Activated CD8-positive, alpha-beta T cell treated with anti-CD3 and anti-CD28 coated beads, Interleukin-2, amount 10 ng/mL, durations not matched to agents 7 days and 5 days (primary cell): ENCODE data around the gene MLANA. TPM values are rescaled to one million over a fixed set of nuclear protein-coding genes. Genes with fewer than 3 reads are reported as not detected.

ENCODE experiments used
- ATAC-seq: fragments of 150-1000 bp; cut with Tn5 transposase; one replicate; pipeline ENCODE4 v1.10.0; 2021; ENCODE audit warnings: moderate library complexity
- CTCF ChIA-PET: fragments of 350-600 bp; sonication (Branson Sonifier 250); formaldehyde crosslinking; loops from one replicate; lab custom pipeline; 2021; ENCODE audit warnings: antibody characterized with exemption; lab: Charles Lee
- POLR2A ChIA-PET: fragments of 350-600 bp; sonication (Branson Sonifier 250); formaldehyde crosslinking; loops from one replicate; lab custom pipeline; 2021; ENCODE audit warnings: antibody characterized with exemption; lab: Charles Lee
- DNase-seq: peaks from one replicate; pipeline ENCODE4 v3.0.0-alpha.2; 2020
- H3K27ac Mint-ChIP-seq: one replicate; pipeline ENCODE4 v1.8.0; 2021; ENCODE audit warnings: mild to moderate bottlenecking, mixed read lengths
- H3K27me3 Mint-ChIP-seq: one replicate; pipeline ENCODE4 v1.8.0; 2021; ENCODE audit warnings: low read depth, mixed read lengths
- H3K36me3 Mint-ChIP-seq: one replicate; pipeline ENCODE4 v1.8.0; 2021; ENCODE audit warnings: low read depth, mixed read lengths
- H3K4me1 Mint-ChIP-seq: one replicate; pipeline ENCODE4 v1.8.0; 2021; ENCODE audit warnings: low read depth, mixed read lengths
- H3K4me3 Mint-ChIP-seq: one replicate; pipeline ENCODE4 v1.8.0; 2021; ENCODE audit warnings: mild to moderate bottlenecking, mixed read lengths
- H3K9me3 Mint-ChIP-seq: one replicate; pipeline ENCODE4 v1.8.0; 2022; ENCODE audit warnings: mixed read lengths; ENCODE audit not compliant: insufficient read depth
- total RNA-seq, 2 experiments: library from RNA; stranded (reverse); gene quantifications; one replicate each; pipeline ENCODE4 v1.2.3, GENCODE V29; 2021

Gene MLANA
- total RNA-seq, 2 experiments from 2014 or later, result not detected

- H3K9me3 Mint-ChIP-seq, result no peaks in the 10 kb centered on the region
- no peak for ATAC-seq
- H3K27me3 Mint-ChIP-seq, result no peaks in the 10 kb centered on the region
- DNase-seq, result no peak
- CTCF ChIA-PET, result interaction anchor here (0.9 kb wide), 1 partner anchor 23 kb away, joined by 3 read pairs; no protein-coding TSS in a partner anchor
- H3K4me3 Mint-ChIP-seq, result no peak overlapping the region
- no peak overlapping the region for H3K27ac Mint-ChIP-seq
- peaks cover 26% of the 10 kb centered on the region for H3K36me3 Mint-ChIP-seq
- H3K4me1 Mint-ChIP-seq, result peaks cover 15% of the 10 kb centered on the region
- POLR2A ChIA-PET, result no interaction called here
Observed at GRCh38 chr9:5908918-5909317, 18.2 kb downstream of the MLANA start.

- POLR2A ChIA-PET, result no interaction called here
- DNase-seq (no peak), ATAC-seq (no peak)
- no peaks in the 10 kb centered on the region for H3K9me3 Mint-ChIP-seq
- no peak overlapping the region for H3K4me3 Mint-ChIP-seq
- CTCF ChIA-PET, result interaction anchor here (0.9 kb wide), 1 partner anchor 24 kb away, joined by 3 read pairs; no protein-coding TSS in a partner anchor
- no peaks in the 10 kb centered on the region for H3K27me3 Mint-ChIP-seq
- peaks cover 15% of the 10 kb centered on the region for H3K4me1 Mint-ChIP-seq
- H3K27ac Mint-ChIP-seq, result no peak overlapping the region
- H3K36me3 Mint-ChIP-seq, result peaks cover 20% of the 10 kb centered on the region
Observed at GRCh38 chr9:5909976-5910375, 19.3 kb downstream of the MLANA start.

- Mint-ChIP-seq H3K27ac (peak overlapping the region; percentile 30), H3K27me3 (no peaks in the 10 kb centered on the region), H3K4me1 (peaks cover 15% of the 10 kb centered on the region), H3K36me3 (peaks cover 17% of the 10 kb centered on the region), H3K9me3 (no peaks in the 10 kb centered on the region), H3K4me3 (no peak overlapping the region)
- ATAC-seq (no peak), DNase-seq (no peak)
- CTCF ChIA-PET, result interaction anchor here (3.7 kb wide), 1 partner anchor 25 kb away, joined by 17 read pairs; no protein-coding TSS in a partner anchor
- POLR2A ChIA-PET, result no interaction called here
Observed at GRCh38 chr9:5910413-5911057, 19.8 kb downstream of the MLANA start.

- H3K27me3 Mint-ChIP-seq, result no peaks in the 10 kb centered on the region
- DNase-seq (no peak), ATAC-seq (no peak)
- H3K27ac Mint-ChIP-seq, result no peak overlapping the region
- peaks cover 9% of the 10 kb centered on the region for H3K4me1 Mint-ChIP-seq
- H3K9me3 Mint-ChIP-seq, result no peaks in the 10 kb centered on the region
- no peak overlapping the region for H3K4me3 Mint-ChIP-seq
- ChIA-PET CTCF (no interaction called here), POLR2A (no interaction called here)
- H3K36me3 Mint-ChIP-seq, result peaks cover 18% of the 10 kb centered on the region
Observed at GRCh38 chr9:5915438-5915837, 24.7 kb downstream of the MLANA start.

GRCh38 chr9:5917273-5917672 is 26.6 kb downstream of the MLANA start:
- ATAC-seq, result no peak
- ChIA-PET POLR2A (no interaction called here), CTCF (interaction anchor here (1.4 kb wide), 1 partner anchor 59 kb away, joined by 4 read pairs; no protein-coding TSS in a partner anchor)
- Mint-ChIP-seq H3K4me3 (no peak overlapping the region), H3K27ac (no peak overlapping the region), H3K9me3 (no peaks in the 10 kb centered on the region), H3K36me3 (peaks cover 33% of the 10 kb centered on the region), H3K4me1 (no peaks in the 10 kb centered on the region), H3K27me3 (no peaks in the 10 kb centered on the region)
- DNase-seq, result no peak

- Mint-ChIP-seq H3K4me1 (no peaks in the 10 kb centered on the region), H3K27me3 (no peaks in the 10 kb centered on the region), H3K27ac (no peak overlapping the region), H3K36me3 (peaks cover 39% of the 10 kb centered on the region), H3K9me3 (no peaks in the 10 kb centered on the region), H3K4me3 (no peak overlapping the region)
- ATAC-seq (no peak), DNase-seq (no peak)
- POLR2A ChIA-PET, result no interaction called here
- CTCF ChIA-PET, result interaction anchor here (0.6 to 2.7 kb wide), 4 partner anchors 32 to 389 kb away, joined by 3 to 12 read pairs (median 4); no protein-coding TSS in a partner anchor
Observed at GRCh38 chr9:5917888-5918287, 27.2 kb downstream of the MLANA start.

- peaks cover 40% of the 10 kb centered on the region for H3K36me3 Mint-ChIP-seq
- no peak overlapping the region for H3K4me3 Mint-ChIP-seq
- no peaks in the 10 kb centered on the region for H3K9me3 Mint-ChIP-seq
- ATAC-seq (no peak), DNase-seq (no peak)
- no peaks in the 10 kb centered on the region for H3K4me1 Mint-ChIP-seq
- no peak overlapping the region for H3K27ac Mint-ChIP-seq
- ChIA-PET CTCF (interaction anchor here (0.6 to 2.7 kb wide), 4 partner anchors 32 to 388 kb away, joined by 3 to 12 read pairs (median 4); no protein-coding TSS in a partner anchor), POLR2A (no interaction called here)
- H3K27me3 Mint-ChIP-seq, result no peaks in the 10 kb centered on the region
Observed at GRCh38 chr9:5918460-5918859, 27.8 kb downstream of the MLANA start.

GRCh38 chr9:5920860-5921328 is 30.2 kb downstream of the MLANA start:
- ATAC-seq (no peak), DNase-seq (no peak)
- no peaks in the 10 kb centered on the region for H3K4me1 Mint-ChIP-seq
- no peak overlapping the region for H3K4me3 Mint-ChIP-seq
- ChIA-PET CTCF (interaction anchor here (0.8 to 2.7 kb wide), 4 partner anchors 21 to 194 kb away, joined by 3 to 12 read pairs (median 3); no protein-coding TSS in a partner anchor), POLR2A (no interaction called here)
- H3K36me3 Mint-ChIP-seq, result peaks cover 47% of the 10 kb centered on the region
- H3K27ac Mint-ChIP-seq, result no peak overlapping the region
- no peaks in the 10 kb centered on the region for H3K9me3 Mint-ChIP-seq
- H3K27me3 Mint-ChIP-seq, result no peaks in the 10 kb centered on the region

- CTCF ChIA-PET, result interaction anchor here (1.7 kb wide), 1 partner anchor 132 kb away, joined by 6 read pairs; no protein-coding TSS in a partner anchor
- POLR2A ChIA-PET, result no interaction called here
- Mint-ChIP-seq H3K27ac (no peak overlapping the region), H3K36me3 (peaks cover 45% of the 10 kb centered on the region), H3K4me3 (no peak overlapping the region), H3K4me1 (no peaks in the 10 kb centered on the region), H3K9me3 (no peaks in the 10 kb centered on the region), H3K27me3 (no peaks in the 10 kb centered on the region)
- DNase-seq (no peak), ATAC-seq (no peak)
Observed at GRCh38 chr9:5922192-5922591, 31.5 kb downstream of the MLANA start.

- no peaks in the 10 kb centered on the region for H3K9me3 Mint-ChIP-seq
- POLR2A ChIA-PET, result no interaction called here
- no peak overlapping the region for H3K4me3 Mint-ChIP-seq
- CTCF ChIA-PET, result interaction anchor here (1.0 kb wide), 1 partner anchor 10 kb away, joined by 3 read pairs; no protein-coding TSS in a partner anchor
- no peaks in the 10 kb centered on the region for H3K4me1 Mint-ChIP-seq
- no peak for ATAC-seq
- H3K36me3 Mint-ChIP-seq, result peaks cover 1% of the 10 kb centered on the region
- no peak for DNase-seq
- no peak overlapping the region for H3K27ac Mint-ChIP-seq
- no peaks in the 10 kb centered on the region for H3K27me3 Mint-ChIP-seq
Observed at GRCh38 chr9:5931657-5932056, 41.0 kb downstream of the MLANA start.

GRCh38 chr9:5938449-5938848 is 47.8 kb downstream of the MLANA start:
- ChIA-PET CTCF (interaction anchor here (1.2 kb wide), 1 partner anchor 53 kb away, joined by 3 read pairs; no protein-coding TSS in a partner anchor), POLR2A (no interaction called here)
- Mint-ChIP-seq H3K36me3 (no peaks in the 10 kb centered on the region), H3K27me3 (no peaks in the 10 kb centered on the region), H3K9me3 (no peaks in the 10 kb centered on the region), H3K4me1 (no peaks in the 10 kb centered on the region), H3K27ac (no peak overlapping the region), H3K4me3 (no peak overlapping the region)
- ATAC-seq, result no peak
- no peak for DNase-seq

GRCh38 chr9:5939530-5939929 is 48.8 kb downstream of the MLANA start:
- POLR2A ChIA-PET, result no interaction called here
- no peak for DNase-seq
- ATAC-seq, result no peak
- H3K4me3 Mint-ChIP-seq, result no peak overlapping the region
- CTCF ChIA-PET, result no interaction called here
- no peaks in the 10 kb centered on the region for H3K36me3 Mint-ChIP-seq
- H3K9me3 Mint-ChIP-seq, result no peaks in the 10 kb centered on the region
- H3K4me1 Mint-ChIP-seq, result no peaks in the 10 kb centered on the region
- H3K27ac Mint-ChIP-seq, result no peak overlapping the region
- H3K27me3 Mint-ChIP-seq, result no peaks in the 10 kb centered on the region
